ENCODE measurements around the gene RTN4R.

Gene RTN4R

DNA sequence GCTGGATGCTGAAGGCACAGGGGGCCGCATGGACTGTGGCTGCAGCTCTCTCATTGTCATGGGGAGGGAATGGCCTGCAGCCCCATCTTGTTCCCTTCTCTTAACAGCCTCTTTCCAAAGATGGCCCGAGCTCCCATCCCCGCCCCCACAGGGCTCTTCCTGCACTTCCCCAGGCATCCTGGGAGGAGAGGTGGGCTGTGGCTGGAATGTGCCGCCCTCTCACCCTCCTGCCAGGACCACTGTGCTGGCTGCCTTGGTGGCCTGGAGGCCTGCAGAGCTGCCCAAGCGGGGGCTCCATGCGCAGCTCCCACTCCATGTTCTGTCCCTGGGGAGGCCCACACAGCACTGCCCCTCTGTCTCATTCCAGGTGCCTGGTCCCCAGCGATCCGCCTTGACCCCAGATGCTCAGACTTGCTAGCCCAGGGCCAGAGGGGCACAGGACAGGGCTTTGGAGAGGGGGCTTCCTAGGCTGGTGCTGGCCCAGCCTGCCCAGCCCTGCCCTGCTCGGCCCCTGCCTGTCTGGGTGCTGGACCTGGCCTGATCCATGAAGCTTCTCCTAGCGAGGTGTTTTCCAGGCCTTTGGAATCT, 56.6 kb downstream of the RTN4R start:
- intact Hi-C loops (cut with DNase I; ENCODE audit: low total_unique reads): no loop called here
- no peak overlapping the region for H3K4me3 ChIP-seq
- no peaks in the 10 kb centered on the region for H3K27me3 ChIP-seq
- no peak for DNase-seq
- H3K27ac ChIP-seq: no peak overlapping the region
- H3K4me1 ChIP-seq: peaks cover 4 to 63% (median 35%) of the 10 kb centered on the region in 4 donors
- H3K36me3 ChIP-seq: no peaks in the 10 kb centered on the region
- TF ChIP-seq, protein P1, sequence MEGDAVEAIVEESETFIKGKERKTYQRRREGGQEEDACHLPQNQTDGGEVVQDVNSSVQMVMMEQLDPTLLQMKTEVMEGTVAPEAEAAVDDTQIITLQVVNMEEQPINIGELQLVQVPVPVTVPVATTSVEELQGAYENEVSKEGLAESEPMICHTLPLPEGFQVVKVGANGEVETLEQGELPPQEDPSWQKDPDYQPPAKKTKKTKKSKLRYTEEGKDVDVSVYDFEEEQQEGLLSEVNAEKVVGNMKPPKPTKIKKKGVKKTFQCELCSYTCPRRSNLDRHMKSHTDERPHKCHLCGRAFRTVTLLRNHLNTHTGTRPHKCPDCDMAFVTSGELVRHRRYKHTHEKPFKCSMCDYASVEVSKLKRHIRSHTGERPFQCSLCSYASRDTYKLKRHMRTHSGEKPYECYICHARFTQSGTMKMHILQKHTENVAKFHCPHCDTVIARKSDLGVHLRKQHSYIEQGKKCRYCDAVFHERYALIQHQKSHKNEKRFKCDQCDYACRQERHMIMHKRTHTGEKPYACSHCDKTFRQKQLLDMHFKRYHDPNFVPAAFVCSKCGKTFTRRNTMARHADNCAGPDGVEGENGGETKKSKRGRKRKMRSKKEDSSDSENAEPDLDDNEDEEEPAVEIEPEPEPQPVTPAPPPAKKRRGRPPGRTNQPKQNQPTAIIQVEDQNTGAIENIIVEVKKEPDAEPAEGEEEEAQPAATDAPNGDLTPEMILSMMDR (IDR thresholded peaks at IDR 0.05): no peak
- H3K9me3 ChIP-seq: no peaks in the 10 kb centered on the region

DNA sequence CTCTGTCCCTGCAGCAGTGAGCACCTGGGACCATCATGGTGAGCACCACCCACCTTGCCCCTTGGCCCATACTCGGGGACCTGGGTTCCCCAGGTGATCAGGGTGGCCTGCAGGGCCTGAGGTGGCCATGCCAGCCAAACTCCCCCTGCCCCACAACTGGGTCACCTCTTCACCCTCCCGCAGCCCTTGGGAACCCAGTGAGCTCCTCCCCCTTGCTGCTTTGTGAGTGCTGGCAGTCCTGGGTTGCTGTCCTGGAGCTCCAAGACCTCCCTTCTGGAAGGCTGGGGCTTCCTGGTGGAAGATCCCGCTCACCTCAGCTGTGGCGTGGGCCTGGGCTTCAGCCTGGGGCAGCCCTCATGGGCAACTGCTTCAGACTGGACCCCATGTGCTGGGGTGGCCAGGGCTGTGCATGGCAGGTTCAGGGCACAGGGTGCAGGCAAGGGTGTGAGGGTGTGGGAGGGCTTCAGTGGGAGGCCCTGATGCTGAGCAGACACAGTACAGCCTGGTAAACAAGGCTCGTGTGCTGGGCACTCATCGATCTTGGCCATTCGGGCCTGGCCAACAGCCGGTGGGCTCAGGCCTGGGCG, 57.6 kb downstream of the RTN4R start:
- no peak overlapping the region for H3K27ac ChIP-seq
- intact Hi-C loops (cut with DNase I; ENCODE audit: low total_unique reads): no loop called here
- no peaks in the 10 kb centered on the region for H3K9me3 ChIP-seq
- H3K27me3 ChIP-seq: no peaks in the 10 kb centered on the region
- H3K4me3 ChIP-seq: no peak overlapping the region
- no peaks in the 10 kb centered on the region for H3K36me3 ChIP-seq
- H3K4me1 ChIP-seq: peaks cover 4 to 68% (median 35%) of the 10 kb centered on the region in 4 donors
- DNase-seq: no peak
- TF ChIP-seq, protein P1 (IDR thresholded peaks at IDR 0.05): no peak

DNA sequence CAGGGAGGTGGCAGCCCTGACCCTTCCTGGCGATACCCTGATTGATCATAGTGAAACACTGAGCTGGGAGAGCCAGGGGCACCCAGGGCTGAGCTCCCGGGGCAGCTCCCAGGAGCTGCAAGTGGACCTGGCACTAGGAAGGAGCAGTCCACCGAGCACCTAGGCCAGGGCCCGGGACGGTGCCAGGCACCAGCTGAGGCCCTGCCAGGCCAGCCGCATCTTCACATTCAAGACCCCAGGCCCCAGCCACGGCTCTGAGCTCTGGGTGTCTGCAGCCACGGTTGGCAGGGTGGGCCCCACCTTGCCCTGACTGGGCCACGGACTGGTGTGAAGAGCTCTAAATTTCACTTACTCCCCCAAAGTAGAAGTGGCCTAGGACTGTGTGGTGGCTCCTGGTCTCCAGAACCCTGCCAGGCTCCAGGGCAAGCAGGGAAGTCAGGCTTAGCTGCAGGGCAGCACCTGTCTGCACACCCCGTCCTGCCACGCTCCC, 58.3 kb downstream of the RTN4R start:
- Histone ChIP-seq H3K4me3 (no peak overlapping the region), H3K9me3 (no peaks in the 10 kb centered on the region), H3K27me3 (peaks cover 0 to 5% of the 10 kb centered on the region in 2 donors), H3K27ac (no peak overlapping the region), H3K4me1 (peaks cover 4 to 70% (median 35%) of the 10 kb centered on the region in 4 donors), H3K36me3 (no peaks in the 10 kb centered on the region)
- TF ChIP-seq, protein P1 (IDR thresholded peaks at IDR 0.05): no peak
- no peak for DNase-seq
- intact Hi-C loops (cut with DNase I; ENCODE audit: low total_unique reads): no loop called here

DNA sequence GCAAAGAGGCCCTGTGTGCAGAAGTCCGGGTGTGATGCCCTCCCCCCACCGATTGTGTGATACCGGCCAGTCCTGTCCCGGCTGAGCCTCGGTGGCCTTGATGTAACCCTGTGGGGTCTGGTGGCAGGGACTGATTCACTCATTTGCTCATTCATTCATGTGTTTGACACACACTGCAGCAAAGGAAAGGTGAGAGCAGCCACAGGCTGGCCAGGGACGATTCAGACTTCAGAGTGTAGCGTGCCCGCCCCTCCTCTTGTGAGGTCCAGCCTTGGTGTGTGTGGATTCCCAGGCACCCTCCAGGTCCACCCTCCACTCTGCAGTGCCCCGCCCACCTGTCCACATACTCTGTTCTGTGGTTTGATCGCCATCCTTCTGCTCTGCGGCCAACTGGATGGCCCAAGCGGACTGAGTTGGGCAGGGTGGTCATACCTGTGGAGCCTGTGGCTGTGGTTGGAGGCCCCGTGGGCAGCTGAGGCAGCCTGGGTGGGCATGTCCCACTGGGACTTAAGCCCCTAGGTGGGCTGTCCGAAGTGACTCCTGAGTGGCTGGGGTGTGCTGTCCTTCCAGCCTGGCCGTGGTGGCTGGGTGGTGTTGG, 59.3 kb downstream of the RTN4R start:
- intact Hi-C loops (cut with DNase I; ENCODE audit: low total_unique reads): no loop called here
- Histone ChIP-seq H3K36me3 (no peaks in the 10 kb centered on the region), H3K27me3 (peaks cover 0 to 6% of the 10 kb centered on the region in 2 donors), H3K27ac (no peak overlapping the region), H3K4me1 (peaks cover 4 to 75% (median 34%) of the 10 kb centered on the region in 4 donors), H3K4me3 (no peak overlapping the region), H3K9me3 (no peaks in the 10 kb centered on the region)
- DNase-seq: no peak
- TF ChIP-seq, protein P1 (IDR thresholded peaks at IDR 0.05): no peak

DNA sequence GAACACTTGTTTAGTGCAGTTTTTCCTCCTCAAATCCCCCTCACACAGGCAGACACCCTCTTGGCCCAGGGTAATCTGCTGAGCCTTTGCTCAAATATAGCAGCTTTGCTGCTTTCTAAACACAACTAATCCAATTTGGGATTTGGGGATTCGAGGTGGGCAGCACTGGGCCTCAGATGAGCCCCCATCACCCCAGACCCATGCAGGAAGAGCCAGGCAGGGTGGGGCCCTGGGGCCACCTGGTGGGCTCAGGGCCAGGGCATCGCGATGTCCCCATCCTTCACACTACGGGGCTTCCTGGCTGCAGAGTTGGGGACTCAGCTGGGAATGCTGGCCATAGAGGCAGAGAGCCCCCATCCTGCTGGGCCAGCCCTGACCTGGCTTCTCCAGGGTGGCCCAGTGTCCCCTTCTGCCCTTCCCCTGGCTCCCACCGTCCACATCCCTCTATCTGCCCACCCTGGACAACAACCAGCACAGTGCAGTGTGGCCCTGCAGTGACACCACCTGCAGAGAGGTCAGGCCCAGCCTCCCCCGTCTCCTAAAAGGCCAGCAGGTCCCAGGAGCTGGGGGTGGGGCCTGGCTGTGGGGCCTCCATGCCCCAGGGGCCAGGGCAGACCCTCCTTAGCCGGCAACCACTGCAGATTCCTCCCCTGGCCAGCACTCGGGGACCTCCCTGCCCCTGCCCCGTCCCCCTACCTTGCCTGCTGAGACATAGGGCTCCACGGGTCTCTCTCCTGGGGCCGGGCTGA, 60.7 kb downstream of the RTN4R start:
- no peaks in the 10 kb centered on the region for H3K9me3 ChIP-seq
- no peaks in the 10 kb centered on the region for H3K36me3 ChIP-seq
- H3K4me1 ChIP-seq: peaks cover 4 to 75% (median 28%) of the 10 kb centered on the region in 4 donors
- no peak for DNase-seq
- peaks cover 0 to 12% of the 10 kb centered on the region in 2 donors for H3K27me3 ChIP-seq
- intact Hi-C loops (cut with DNase I; ENCODE audit: low total_unique reads): no loop called here
- no peak overlapping the region for H3K27ac ChIP-seq
- peak overlapping the region in 1 of 2 donors; percentile 60 for H3K4me3 ChIP-seq
- TF ChIP-seq, protein P1 (IDR thresholded peaks at IDR 0.05): no peak
